Keratinocyte (primary cell): ENCODE data around the gene VEGFA. TPM values are rescaled to one million over a fixed set of nuclear protein-coding genes. Genes with fewer than 3 reads are reported as not detected.
A peak's percentile ranks its signal among the peaks of the same experiment; 100 is the strongest.

Source experiments
- DNase-seq: peaks from one replicate; pipeline ENCODE4 v3.0.0-alpha.2; 2011; ENCODE audit warnings: low read depth, missing footprints, low spot score
- FAIRE-seq: peaks from 2 replicates; lab custom pipeline; 2011; peaks lifted over from hg19 to GRCh38; lab: Jason Lieb, UNC
- H2AFZ ChIP-seq: 2 replicates; pipeline ENCODE4 v1.6.0; 2012; ENCODE audit warnings: low read length, control low read depth, inconsistent platforms; ENCODE audit not compliant: control insufficient read depth
- H3K27ac ChIP-seq: 2 replicates; pipeline ENCODE4 v1.5.1; 2011; ENCODE audit warnings: low read length; ENCODE audit not compliant: control insufficient read depth, insufficient read depth
- H3K27me3 ChIP-seq: 3 replicates; pipeline ENCODE4 v1.6.0; 2011; ENCODE audit warnings: low read length; ENCODE audit not compliant: control insufficient read depth, insufficient read depth; ENCODE audit errors: extremely low read depth
- H3K36me3 ChIP-seq, 2 experiments: 2 replicates in 1 of 2; 3 replicates in 1 of 2; pipeline ENCODE4 v1.5.1; 2011; ENCODE audit warnings: low read length in 2 of 2, mild to moderate bottlenecking in 1 of 2; ENCODE audit not compliant: control insufficient read depth in 2 of 2, insufficient read depth in 2 of 2; ENCODE audit errors: extremely low read depth in 1 of 2
- H3K4me1 ChIP-seq: 3 replicates; pipeline ENCODE4 v1.5.1; 2011; ENCODE audit warnings: low read length; ENCODE audit not compliant: control insufficient read depth, insufficient read depth; ENCODE audit errors: extremely low read depth
- H3K4me2 ChIP-seq: 3 replicates; pipeline ENCODE4 v1.6.0; 2011; ENCODE audit warnings: low read depth, low read length; ENCODE audit not compliant: control insufficient read depth, insufficient read depth; ENCODE audit errors: extremely low read depth
- H3K4me3 ChIP-seq, 3 experiments: fragments of 200-600 bp in 1 of 3; sonication (generic) in 1 of 3; 2 replicates in 2 of 3; 3 replicates in 1 of 3; pipeline ENCODE4 v1.5.1; 2011 to 2016; ENCODE audit warnings: low read length in 3 of 3, mild to moderate bottlenecking in 3 of 3, control low read depth in 2 of 3, inconsistent platforms in 1 of 3, low read depth in 1 of 3, mixed read lengths in 1 of 3, mixed run types in 1 of 3, moderate library complexity in 1 of 3; ENCODE audit not compliant: control insufficient read depth in 2 of 3, insufficient read depth in 2 of 3; ENCODE audit errors: extremely low read depth in 1 of 3
- H3K79me2 ChIP-seq: 2 replicates; pipeline ENCODE4 v1.6.0; 2012; ENCODE audit warnings: low read length; ENCODE audit not compliant: control insufficient read depth, insufficient read depth
- H3K9ac ChIP-seq: 3 replicates; pipeline ENCODE4 v1.6.0; 2011; ENCODE audit warnings: low read length; ENCODE audit not compliant: control insufficient read depth, insufficient read depth; ENCODE audit errors: extremely low read depth
- H3K9me1 ChIP-seq: 3 replicates; pipeline ENCODE4 v1.6.0; 2011; ENCODE audit warnings: low read length; ENCODE audit not compliant: control insufficient read depth, insufficient read depth; ENCODE audit errors: extremely low read depth
- H3K9me3 ChIP-seq: 2 replicates; pipeline ENCODE4 v1.5.1; 2012; ENCODE audit warnings: low read depth, low read length; ENCODE audit not compliant: control insufficient read depth
- H4K20me1 ChIP-seq: 3 replicates; pipeline ENCODE4 v1.6.0; 2011; ENCODE audit warnings: low read length; ENCODE audit not compliant: control insufficient read depth, insufficient read depth; ENCODE audit errors: extremely low read depth
- CTCF ChIP-seq, 3 experiments: IDR thresholded peaks in 1 of 3; conservative IDR thresholded peaks in 1 of 3; optimal IDR thresholded peaks in 1 of 3; 2 replicates in 2 of 3; 3 replicates in 1 of 3; pipeline versions ENCODE3 to v1.5.1; 2011; ENCODE audit warnings: low read length in 3 of 3, mild to moderate bottlenecking in 3 of 3, moderate library complexity in 2 of 3, control low read depth in 1 of 3, inconsistent platforms in 1 of 3; ENCODE audit not compliant: insufficient read depth in 2 of 3; ENCODE audit errors: extremely low read depth in 1 of 3
- EZH2 ChIP-seq: IDR thresholded peaks from one replicate; pipeline ENCODE4 v1.6.1; 2012; ENCODE audit warnings: inconsistent platforms, mild to moderate bottlenecking, low read length, moderate library complexity
- dilution Hi-C: fragments of 300-500 bp; cut with MboI; formaldehyde crosslinking; loops from one replicate; pipeline ENCODE4 v1.7.0; 2020; ENCODE audit warnings: low sequenced_read_pairs; ENCODE audit not compliant: extremely low pct_ligation_motif_present
- polyA plus RNA-seq, 5 experiments: library from polyadenylated mRNA; depleted of rRNA in 3 of 5; stranded (reverse) in 3 of 5; stranded (forward) in 1 of 5; unstranded in 1 of 5; fragments of >200 nt; gene quantifications; 1 replicate in 1 of 5; 2 replicates in 3 of 5; 3 replicates in 1 of 5; pipeline versions ENCODE4 v1.2.1 to v1.2.3, GENCODE V29; 2011 to 2012; ENCODE audit warnings: missing spikeins in 2 of 5, low read depth in 1 of 5, low replicate concordance in 1 of 5

The VEGFA gene
- polyA plus RNA-seq, 1 donor (not counting 4 experiments of a cell fraction or from before 2014, with no cell fraction given), result 149 TPM

- H3K27me3 ChIP-seq, result no peaks in the 10 kb centered on the region
- H3K4me3 ChIP-seq, result peak overlapping the region; percentile 80 to 98 (median 88)
- TF ChIP-seq CTCF (optimal IDR thresholded peaks at IDR 0.05 in 1 of 3, IDR thresholded peaks at IDR 0.05 in 1 of 3, conservative IDR thresholded peaks at IDR 0.05 in 1 of 3; ENCODE audit: extremely low read depth in 1 of 3, insufficient read depth in 2 of 3, low read length in 3 of 3), result no peak
- no peak for TF ChIP-seq EZH2
- FAIRE-seq (no peak), DNase-seq (no peak)
- H4K20me1 ChIP-seq, result peaks cover 38% of the 10 kb centered on the region
- H3K4me2 ChIP-seq, result peak overlapping the region; percentile 22
- H3K4me1 ChIP-seq, result peaks cover 33% of the 10 kb centered on the region
- peak overlapping the region; percentile 83 for H3K27ac ChIP-seq
- dilution Hi-C loops, result no loop called here
- H3K9me3 ChIP-seq, result no peaks in the 10 kb centered on the region
- peak overlapping the region; percentile 22 for H2AFZ ChIP-seq
- H3K79me2 ChIP-seq, result peaks cover 63% of the 10 kb centered on the region
- H3K9ac ChIP-seq, result peak overlapping the region; percentile 96
- H3K36me3 ChIP-seq, result peaks cover 4 to 43% of the 10 kb centered on the region in 2 experiments
- peaks cover 3% of the 10 kb centered on the region for H3K9me1 ChIP-seq
Observed at GRCh38 chr6:43771210-43771857, 1.3 kb downstream of the VEGFA start.

GRCh38 chr6:43771858-43772680 lies 2.1 kb downstream of the VEGFA start:
- Histone ChIP-seq H3K27me3 (no peaks in the 10 kb centered on the region), H4K20me1 (peaks cover 45% of the 10 kb centered on the region), H3K27ac (peak overlapping the region; percentile 83), H3K9ac (peak overlapping the region; percentile 96), H3K36me3 (peaks cover 8 to 50% of the 10 kb centered on the region in 2 experiments), H3K9me3 (no peaks in the 10 kb centered on the region), H3K4me3 (peak overlapping the region; percentile 80 to 98 (median 88)), H3K4me2 (peak overlapping the region; percentile 88), H3K4me1 (peaks cover 33% of the 10 kb centered on the region), H3K9me1 (peaks cover 6% of the 10 kb centered on the region), H3K79me2 (peaks cover 71% of the 10 kb centered on the region), H2AFZ (peak overlapping the region; percentile 4)
- dilution Hi-C loops, result no loop called here
- no peak for FAIRE-seq
- no peak for TF ChIP-seq CTCF (optimal IDR thresholded peaks at IDR 0.05 in 1 of 3, IDR thresholded peaks at IDR 0.05 in 1 of 3, conservative IDR thresholded peaks at IDR 0.05 in 1 of 3; ENCODE audit: extremely low read depth in 1 of 3, insufficient read depth in 2 of 3, low read length in 3 of 3)
- no peak for TF ChIP-seq EZH2
- DNase-seq, result no peak
